Measurements from ENCODE around the gene CMSS1. TPM values are rescaled to one million over a fixed set of nuclear protein-coding genes. Genes with fewer than 3 reads are reported as not detected.

CMSS1 gene
- total and polyA plus RNA-seq, 2 of the 13 experiments (the other 11 are each of a cell fraction or from before 2014, with no cell fraction given): 6.4 to 48.7 TPM

DNA sequence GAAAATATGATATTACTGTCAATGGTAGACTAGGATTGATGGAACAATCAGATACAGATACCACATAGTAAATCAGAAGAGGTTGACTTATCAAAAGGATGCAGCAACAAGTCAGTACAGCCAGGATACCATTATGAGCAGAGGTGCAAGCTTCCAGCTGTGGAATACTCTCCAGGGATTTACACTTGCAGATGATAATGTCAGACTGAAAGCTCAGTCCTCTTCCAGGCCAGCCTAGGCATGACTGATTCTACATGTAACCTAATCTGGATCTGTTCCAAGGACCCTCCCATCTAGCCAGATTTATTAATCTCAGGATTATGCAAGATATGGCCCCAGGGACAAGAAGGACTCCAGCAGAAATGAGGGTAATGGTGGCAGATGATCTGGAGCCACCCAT lies 288.4 kb downstream of the CMSS1 start:
- H3K36me3 ChIP-seq (replicated peaks in 1 of 2; ENCODE audit: control insufficient read depth in 1 of 2, insufficient read depth in 2 of 2, low read length in 2 of 2): no peaks in the 10 kb centered on the region
- ATAC-seq (no peak), DNase-seq (ENCODE audit: low spot score) (no peak), FAIRE-seq (no peak)
- no peak overlapping the region for H3K9ac ChIP-seq (ENCODE audit: insufficient read depth, low read depth, low read length)
- in situ Hi-C loops (cut with HindIII; ENCODE audit: extremely low pct_ligation_motif_present, low pct_unique_long_range_greater_than_20kb): no loop called here
- no peaks in the 10 kb centered on the region for H4K20me1 ChIP-seq (ENCODE audit: insufficient read depth, low read length)
- BruUV-seq (replicated peaks): no TSS peak
- intact Hi-C loops (cut with micrococcal nuclease; ENCODE audit: unreplicated experiment): no loop called here
- H3K4me1 ChIP-seq (ENCODE audit: insufficient read depth, low read length): peaks cover 61% of the 10 kb centered on the region
- no peak overlapping the region for H2AFZ ChIP-seq (ENCODE audit: low read length)
- no peak overlapping the region for H3K4me2 ChIP-seq (ENCODE audit: low read depth, low read length)
- H3K4me3 ChIP-seq (replicated peaks in 1 of 3; ENCODE audit: insufficient read depth in 1 of 3, low read depth in 2 of 3, low read length in 3 of 3): no peak overlapping the region
- H3K79me2 ChIP-seq (ENCODE audit: insufficient read depth, low read length): no peaks in the 10 kb centered on the region
- no peak overlapping the region for H3K27ac ChIP-seq (ENCODE audit: extremely low read length, insufficient read depth, low read length)
- POLR2A ChIA-PET: interaction anchor here (1.8 to 1.9 kb wide), 2 partner anchors 8 to 29 kb away, joined by 4 to 5 read pairs; no protein-coding TSS in a partner anchor
- H3K9me3 ChIP-seq (ENCODE audit: low read length): no peaks in the 10 kb centered on the region
- CTCF ChIA-PET (ENCODE audit: low intra/inter-chr PET ratio, low total read pairs): no interaction called here
- H3K27me3 ChIP-seq (ENCODE audit: control insufficient read depth in 1 of 2, insufficient read depth in 2 of 2, low read length in 2 of 2): no peaks in the 10 kb centered on the region
- TF ChIP-seq SIX1 (CRISPR knock-in tag; IDR thresholded peaks at IDR 0.05; ENCODE audit: borderline replicate concordance): no peak
- TF ChIP-seq, protein P1, sequence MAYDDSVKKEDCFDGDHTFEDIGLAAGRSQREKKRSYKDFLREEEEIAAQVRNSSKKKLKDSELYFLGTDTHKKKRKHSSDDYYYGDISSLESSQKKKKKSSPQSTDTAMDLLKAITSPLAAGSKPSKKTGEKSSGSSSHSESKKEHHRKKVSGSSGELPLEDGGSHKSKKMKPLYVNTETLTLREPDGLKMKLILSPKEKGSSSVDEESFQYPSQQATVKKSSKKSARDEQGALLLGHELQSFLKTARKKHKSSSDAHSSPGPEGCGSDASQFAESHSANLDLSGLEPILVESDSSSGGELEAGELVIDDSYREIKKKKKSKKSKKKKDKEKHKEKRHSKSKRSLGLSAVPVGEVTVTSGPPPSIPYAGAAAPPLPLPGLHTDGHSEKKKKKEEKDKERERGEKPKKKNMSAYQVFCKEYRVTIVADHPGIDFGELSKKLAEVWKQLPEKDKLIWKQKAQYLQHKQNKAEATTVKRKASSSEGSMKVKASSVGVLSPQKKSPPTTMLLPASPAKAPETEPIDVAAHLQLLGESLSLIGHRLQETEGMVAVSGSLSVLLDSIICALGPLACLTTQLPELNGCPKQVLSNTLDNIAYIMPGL (CRISPR knock-in tag; IDR thresholded peaks at IDR 0.05; ENCODE audit: borderline replicate concordance in 1 of 2, low read depth in 1 of 2): no peak
- TF ChIP-seq ZNF552 (CRISPR knock-in tag; IDR thresholded peaks at IDR 0.05; ENCODE audit: borderline replicate concordance): no peak
- no peak for TF ChIP-seq SALL2 (CRISPR knock-in tag; IDR thresholded peaks at IDR 0.05)
- TF ChIP-seq, protein P2, sequence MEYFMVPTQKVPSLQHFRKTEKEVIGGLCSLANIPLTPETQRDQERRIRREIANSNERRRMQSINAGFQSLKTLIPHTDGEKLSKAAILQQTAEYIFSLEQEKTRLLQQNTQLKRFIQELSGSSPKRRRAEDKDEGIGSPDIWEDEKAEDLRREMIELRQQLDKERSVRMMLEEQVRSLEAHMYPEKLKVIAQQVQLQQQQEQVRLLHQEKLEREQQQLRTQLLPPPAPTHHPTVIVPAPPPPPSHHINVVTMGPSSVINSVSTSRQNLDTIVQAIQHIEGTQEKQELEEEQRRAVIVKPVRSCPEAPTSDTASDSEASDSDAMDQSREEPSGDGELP (IDR thresholded peaks at IDR 0.05; ENCODE audit: borderline replicate concordance, low read depth): no peak
- TF ChIP-seq, protein P3, sequence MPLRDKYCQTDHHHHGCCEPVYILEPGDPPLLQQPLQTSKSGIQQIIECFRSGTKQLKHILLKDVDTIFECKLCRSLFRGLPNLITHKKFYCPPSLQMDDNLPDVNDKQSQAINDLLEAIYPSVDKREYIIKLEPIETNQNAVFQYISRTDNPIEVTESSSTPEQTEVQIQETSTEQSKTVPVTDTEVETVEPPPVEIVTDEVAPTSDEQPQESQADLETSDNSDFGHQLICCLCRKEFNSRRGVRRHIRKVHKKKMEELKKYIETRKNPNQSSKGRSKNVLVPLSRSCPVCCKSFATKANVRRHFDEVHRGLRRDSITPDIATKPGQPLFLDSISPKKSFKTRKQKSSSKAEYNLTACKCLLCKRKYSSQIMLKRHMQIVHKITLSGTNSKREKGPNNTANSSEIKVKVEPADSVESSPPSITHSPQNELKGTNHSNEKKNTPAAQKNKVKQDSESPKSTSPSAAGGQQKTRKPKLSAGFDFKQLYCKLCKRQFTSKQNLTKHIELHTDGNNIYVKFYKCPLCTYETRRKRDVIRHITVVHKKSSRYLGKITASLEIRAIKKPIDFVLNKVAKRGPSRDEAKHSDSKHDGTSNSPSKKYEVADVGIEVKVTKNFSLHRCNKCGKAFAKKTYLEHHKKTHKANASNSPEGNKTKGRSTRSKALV (CRISPR knock-in tag; IDR thresholded peaks at IDR 0.05): no peak
- TF ChIP-seq REL (CRISPR knock-in tag; conservative IDR thresholded peaks at IDR 0.05): no peak
- TF ChIP-seq, protein P4, sequence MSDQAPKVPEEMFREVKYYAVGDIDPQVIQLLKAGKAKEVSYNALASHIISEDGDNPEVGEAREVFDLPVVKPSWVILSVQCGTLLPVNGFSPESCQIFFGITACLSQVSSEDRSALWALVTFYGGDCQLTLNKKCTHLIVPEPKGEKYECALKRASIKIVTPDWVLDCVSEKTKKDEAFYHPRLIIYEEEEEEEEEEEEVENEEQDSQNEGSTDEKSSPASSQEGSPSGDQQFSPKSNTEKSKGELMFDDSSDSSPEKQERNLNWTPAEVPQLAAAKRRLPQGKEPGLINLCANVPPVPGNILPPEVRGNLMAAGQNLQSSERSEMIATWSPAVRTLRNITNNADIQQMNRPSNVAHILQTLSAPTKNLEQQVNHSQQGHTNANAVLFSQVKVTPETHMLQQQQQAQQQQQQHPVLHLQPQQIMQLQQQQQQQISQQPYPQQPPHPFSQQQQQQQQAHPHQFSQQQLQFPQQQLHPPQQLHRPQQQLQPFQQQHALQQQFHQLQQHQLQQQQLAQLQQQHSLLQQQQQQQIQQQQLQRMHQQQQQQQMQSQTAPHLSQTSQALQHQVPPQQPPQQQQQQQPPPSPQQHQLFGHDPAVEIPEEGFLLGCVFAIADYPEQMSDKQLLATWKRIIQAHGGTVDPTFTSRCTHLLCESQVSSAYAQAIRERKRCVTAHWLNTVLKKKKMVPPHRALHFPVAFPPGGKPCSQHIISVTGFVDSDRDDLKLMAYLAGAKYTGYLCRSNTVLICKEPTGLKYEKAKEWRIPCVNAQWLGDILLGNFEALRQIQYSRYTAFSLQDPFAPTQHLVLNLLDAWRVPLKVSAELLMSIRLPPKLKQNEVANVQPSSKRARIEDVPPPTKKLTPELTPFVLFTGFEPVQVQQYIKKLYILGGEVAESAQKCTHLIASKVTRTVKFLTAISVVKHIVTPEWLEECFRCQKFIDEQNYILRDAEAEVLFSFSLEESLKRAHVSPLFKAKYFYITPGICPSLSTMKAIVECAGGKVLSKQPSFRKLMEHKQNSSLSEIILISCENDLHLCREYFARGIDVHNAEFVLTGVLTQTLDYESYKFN (CRISPR knock-in tag; conservative IDR thresholded peaks at IDR 0.05): no peak
- TF ChIP-seq ZSCAN31 (CRISPR knock-in tag; IDR thresholded peaks at IDR 0.05; ENCODE audit: low read depth): no peak
- no peak for TF ChIP-seq ZNF3 (CRISPR knock-in tag; IDR thresholded peaks at IDR 0.05)
- TF ChIP-seq ZNF749 (CRISPR knock-in tag; IDR thresholded peaks at IDR 0.05; ENCODE audit: borderline replicate concordance): no peak
- TF ChIP-seq, protein P5, sequence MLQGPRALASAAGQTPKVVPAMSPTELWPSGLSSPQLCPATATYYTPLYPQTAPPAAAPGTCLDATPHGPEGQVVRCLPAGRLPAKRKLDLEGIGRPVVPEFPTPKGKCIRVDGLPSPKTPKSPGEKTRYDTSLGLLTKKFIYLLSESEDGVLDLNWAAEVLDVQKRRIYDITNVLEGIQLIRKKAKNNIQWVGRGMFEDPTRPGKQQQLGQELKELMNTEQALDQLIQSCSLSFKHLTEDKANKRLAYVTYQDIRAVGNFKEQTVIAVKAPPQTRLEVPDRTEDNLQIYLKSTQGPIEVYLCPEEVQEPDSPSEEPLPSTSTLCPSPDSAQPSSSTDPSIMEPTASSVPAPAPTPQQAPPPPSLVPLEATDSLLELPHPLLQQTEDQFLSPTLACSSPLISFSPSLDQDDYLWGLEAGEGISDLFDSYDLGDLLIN (CRISPR knock-in tag; IDR thresholded peaks at IDR 0.05; ENCODE audit: borderline replicate concordance): no peak
- TF ChIP-seq TCF7L2 (IDR thresholded peaks at IDR 0.05; ENCODE audit: low read depth, low read length): no peak
- no peak for TF ChIP-seq PCBP2 (optimal IDR thresholded peaks at IDR 0.05; ENCODE audit: low read depth, low read length, poor library complexity, severe bottlenecking)
- TF ChIP-seq ISX (CRISPR knock-in tag; conservative IDR thresholded peaks at IDR 0.05): no peak

All from HepG2 (cell line).